ENCODE data around the gene CDCA5. TPM values are rescaled to one million over a fixed set of nuclear protein-coding genes. Genes with fewer than 3 reads are reported as not detected.

Gene CDCA5, protein sequence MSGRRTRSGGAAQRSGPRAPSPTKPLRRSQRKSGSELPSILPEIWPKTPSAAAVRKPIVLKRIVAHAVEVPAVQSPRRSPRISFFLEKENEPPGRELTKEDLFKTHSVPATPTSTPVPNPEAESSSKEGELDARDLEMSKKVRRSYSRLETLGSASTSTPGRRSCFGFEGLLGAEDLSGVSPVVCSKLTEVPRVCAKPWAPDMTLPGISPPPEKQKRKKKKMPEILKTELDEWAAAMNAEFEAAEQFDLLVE
- 4.9 and 6.9 TPM in 2 replicates for total RNA-seq

DNA sequence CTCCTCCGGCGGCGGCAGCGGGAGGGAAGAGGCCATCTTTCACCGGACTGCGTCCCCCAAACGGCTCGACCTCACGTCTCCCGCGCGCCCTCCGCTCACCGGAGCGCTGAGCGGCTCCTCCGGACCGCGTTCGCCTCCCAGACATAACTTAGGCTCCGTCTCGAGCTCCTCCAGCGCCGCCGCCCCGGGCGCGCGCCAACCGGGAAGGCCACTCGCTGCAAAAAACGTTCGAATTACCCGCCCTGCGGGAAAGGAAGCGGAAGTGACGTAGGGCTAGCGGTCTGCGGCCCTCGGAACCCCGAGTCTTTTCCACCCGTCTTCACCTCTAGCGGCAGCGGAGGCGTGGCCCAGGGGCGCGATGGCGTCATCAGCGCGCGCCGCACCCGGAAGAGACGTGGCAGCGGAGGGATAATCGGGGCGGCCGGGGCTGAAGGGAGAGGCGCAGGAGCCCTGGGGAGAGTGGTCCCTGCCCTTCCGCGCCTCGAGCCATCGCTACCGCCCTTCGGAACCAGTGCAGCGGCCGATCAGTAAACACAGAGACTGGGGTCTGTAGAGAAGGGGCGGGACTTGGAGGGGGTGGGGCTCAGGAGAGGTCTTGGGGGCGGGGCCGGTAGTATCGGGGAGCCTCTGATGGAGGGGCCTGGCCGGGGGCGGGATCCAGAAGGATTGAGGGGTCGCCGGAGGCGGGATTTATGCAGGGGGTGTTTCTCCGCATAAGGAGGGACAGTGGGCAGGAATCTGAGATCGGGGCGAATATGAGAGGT lies at the start of gene CDCA5, which contains the start of gene ZFPL1:
Gene CDCA5, minus strand, starts transcription at position 207 of the 764 bp plus-strand sequence. Its CDS starts 62 bp downstream, at position 145.
Gene ZFPL1, plus strand, starts transcription at position 389 of the 764 bp plus-strand sequence. CDS start 477 bp downstream, outside the sequence.
- H3K36me3 ChIP-seq (ENCODE audit: control insufficient read depth, insufficient read depth, low read length) = peaks cover 1% of the 10 kb centered on the region
- TF ChIP-seq, protein P1, sequence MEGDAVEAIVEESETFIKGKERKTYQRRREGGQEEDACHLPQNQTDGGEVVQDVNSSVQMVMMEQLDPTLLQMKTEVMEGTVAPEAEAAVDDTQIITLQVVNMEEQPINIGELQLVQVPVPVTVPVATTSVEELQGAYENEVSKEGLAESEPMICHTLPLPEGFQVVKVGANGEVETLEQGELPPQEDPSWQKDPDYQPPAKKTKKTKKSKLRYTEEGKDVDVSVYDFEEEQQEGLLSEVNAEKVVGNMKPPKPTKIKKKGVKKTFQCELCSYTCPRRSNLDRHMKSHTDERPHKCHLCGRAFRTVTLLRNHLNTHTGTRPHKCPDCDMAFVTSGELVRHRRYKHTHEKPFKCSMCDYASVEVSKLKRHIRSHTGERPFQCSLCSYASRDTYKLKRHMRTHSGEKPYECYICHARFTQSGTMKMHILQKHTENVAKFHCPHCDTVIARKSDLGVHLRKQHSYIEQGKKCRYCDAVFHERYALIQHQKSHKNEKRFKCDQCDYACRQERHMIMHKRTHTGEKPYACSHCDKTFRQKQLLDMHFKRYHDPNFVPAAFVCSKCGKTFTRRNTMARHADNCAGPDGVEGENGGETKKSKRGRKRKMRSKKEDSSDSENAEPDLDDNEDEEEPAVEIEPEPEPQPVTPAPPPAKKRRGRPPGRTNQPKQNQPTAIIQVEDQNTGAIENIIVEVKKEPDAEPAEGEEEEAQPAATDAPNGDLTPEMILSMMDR (IDR thresholded peaks at IDR 0.05; ENCODE audit: insufficient read depth, low read length, poor library complexity, severe bottlenecking) = no peak
- H3K4me3 ChIP-seq (ENCODE audit: low read depth, low read length) = peak within 1 kb of the TSS; percentile 76
- peak; percentile 73 for DNase-seq (ENCODE audit: low read depth)
- H3K27me3 ChIP-seq (ENCODE audit: control insufficient read depth, insufficient read depth, low read length) = no peaks in the 10 kb centered on the region

DNA sequence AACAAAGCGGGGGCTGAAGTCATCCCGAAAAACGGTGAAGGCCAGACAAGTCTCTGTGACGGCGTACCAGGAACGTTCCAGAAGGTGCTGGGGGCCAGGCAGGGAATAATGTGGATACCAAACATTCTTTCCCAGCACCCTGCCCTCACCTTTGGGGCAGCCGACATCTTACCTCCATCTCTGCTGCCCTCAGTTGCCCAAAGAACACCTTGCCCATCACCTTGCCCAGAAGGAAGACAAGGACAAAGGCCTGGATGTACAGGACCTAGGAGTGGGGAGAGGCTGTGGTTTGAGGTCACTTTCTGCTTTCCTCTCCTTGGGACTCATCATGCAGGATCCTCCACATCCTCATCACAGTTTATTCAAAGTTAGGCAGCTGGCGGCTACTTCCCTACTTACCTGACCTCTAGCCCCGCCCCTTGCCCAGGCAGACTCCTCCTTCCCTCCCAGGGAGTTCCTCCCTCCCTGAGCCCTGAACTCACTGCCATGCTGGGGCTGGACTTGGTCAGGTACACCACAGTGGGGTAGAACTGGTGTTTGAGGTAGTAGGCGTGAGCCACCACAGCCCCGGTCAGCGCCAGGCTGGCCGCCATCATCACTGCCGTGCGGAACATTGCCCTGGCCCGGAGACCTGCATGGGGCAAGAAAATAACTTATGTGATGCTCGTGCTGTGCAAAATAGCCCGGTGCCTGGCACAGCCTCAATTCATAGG lies 49.3 kb upstream of the CDCA5 start:
- TF ChIP-seq, protein P1 (IDR thresholded peaks at IDR 0.05; ENCODE audit: insufficient read depth, low read length, poor library complexity, severe bottlenecking) = no peak
- peaks cover 4% of the 10 kb centered on the region for H3K36me3 ChIP-seq (ENCODE audit: control insufficient read depth, insufficient read depth, low read length)
- H3K4me3 ChIP-seq (ENCODE audit: low read depth, low read length) = peak overlapping the region; percentile 79
- H3K27me3 ChIP-seq (ENCODE audit: control insufficient read depth, insufficient read depth, low read length) = no peaks in the 10 kb centered on the region
- no peak for DNase-seq (ENCODE audit: low read depth)

DNA sequence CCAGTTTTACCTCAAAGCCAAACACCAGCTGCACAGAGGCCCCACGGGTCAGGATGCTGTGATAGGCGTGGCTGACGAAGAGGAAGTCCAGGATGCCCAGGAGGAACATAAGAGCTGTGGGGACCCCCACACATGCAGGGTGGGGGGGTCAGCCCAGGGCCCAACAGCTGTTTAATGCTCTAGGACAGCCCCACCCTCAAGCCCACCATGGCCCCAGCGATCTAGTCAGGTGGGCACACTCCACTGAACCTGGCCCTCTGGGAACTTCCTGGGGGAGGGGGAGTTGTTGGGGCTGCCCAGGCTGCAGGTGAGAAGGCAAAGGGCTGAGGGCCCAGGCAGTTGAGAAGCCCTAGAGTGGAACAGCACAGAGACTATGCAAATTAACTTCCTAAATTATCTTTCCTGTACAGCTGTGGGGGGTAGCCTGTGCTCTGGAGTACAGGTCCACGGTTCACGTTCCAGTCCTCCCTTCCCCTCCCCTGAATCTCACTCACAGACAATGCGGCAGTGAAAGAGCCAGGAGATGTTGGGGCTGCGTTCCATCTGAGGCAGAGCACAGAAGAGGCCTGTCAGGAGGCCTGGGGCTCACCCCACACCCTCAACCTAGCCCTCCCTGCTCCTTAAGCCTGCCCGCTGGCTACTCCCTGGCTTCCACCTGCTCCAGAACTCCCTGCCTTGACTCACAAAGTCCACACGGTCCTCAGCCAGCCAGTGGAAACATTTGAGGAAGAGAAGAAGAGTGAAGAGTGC lies 48.6 kb upstream of the CDCA5 start:
- no peak overlapping the region for H3K4me3 ChIP-seq (ENCODE audit: low read depth, low read length)
- TF ChIP-seq, protein P1 (IDR thresholded peaks at IDR 0.05; ENCODE audit: insufficient read depth, low read length, poor library complexity, severe bottlenecking) = no peak

DNA sequence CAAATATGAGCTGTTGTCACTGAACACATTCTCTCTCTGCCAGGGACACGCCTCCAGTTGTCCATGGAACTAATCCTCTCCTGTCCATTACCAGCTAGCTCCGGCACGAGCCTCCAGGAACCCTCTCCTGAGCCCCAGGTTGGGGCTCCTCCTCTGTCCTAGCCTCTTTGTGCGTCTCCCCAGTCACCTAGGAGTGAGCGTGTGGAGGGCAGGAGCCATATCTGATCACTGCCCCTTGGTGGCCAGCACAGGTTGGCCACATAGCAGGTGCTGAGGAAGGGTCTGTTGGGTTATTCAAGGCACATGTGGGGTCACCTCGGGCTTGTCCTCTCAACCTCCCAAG lies 48.0 kb upstream of the CDCA5 start:
- peaks cover 4% of the 10 kb centered on the region for H3K36me3 ChIP-seq (ENCODE audit: control insufficient read depth, insufficient read depth, low read length)
- DNase-seq (ENCODE audit: low read depth) = no peak
- H3K4me3 ChIP-seq (ENCODE audit: low read depth, low read length) = no peak overlapping the region
- TF ChIP-seq, protein P1 (IDR thresholded peaks at IDR 0.05; ENCODE audit: insufficient read depth, low read length, poor library complexity, severe bottlenecking) = no peak
- H3K27me3 ChIP-seq (ENCODE audit: control insufficient read depth, insufficient read depth, low read length) = no peaks in the 10 kb centered on the region

More for the DNA sequence above, 48.6 kb upstream of the CDCA5 start:
- no peak for DNase-seq (ENCODE audit: low read depth)
- Histone ChIP-seq H3K36me3 (ENCODE audit: control insufficient read depth, insufficient read depth, low read length) (peaks cover 4% of the 10 kb centered on the region), H3K27me3 (ENCODE audit: control insufficient read depth, insufficient read depth, low read length) (no peaks in the 10 kb centered on the region)

DNA sequence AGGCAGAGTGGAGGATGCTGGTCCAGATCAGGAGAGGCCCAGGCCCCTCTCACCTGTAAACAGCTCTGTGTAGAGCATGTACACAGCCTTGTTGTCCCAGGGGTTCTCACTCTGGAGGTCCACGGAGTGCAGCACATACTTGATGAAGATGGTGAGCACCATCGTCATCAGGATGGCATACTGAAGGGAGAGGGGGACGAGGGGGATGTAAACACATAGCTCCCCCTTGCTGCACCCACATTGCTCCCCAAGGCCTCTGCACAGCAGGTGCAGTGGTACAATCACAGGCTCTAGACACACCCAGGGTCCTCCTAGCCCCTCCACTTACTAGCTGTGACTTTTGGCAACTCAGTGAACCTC lies 47.6 kb upstream of the CDCA5 start:
- H3K36me3 ChIP-seq (ENCODE audit: control insufficient read depth, insufficient read depth, low read length) = peaks cover 5% of the 10 kb centered on the region
- H3K4me3 ChIP-seq (ENCODE audit: low read depth, low read length) = no peak overlapping the region
- no peak for DNase-seq (ENCODE audit: low read depth)
- TF ChIP-seq, protein P1 (IDR thresholded peaks at IDR 0.05; ENCODE audit: insufficient read depth, low read length, poor library complexity, severe bottlenecking) = no peak
- H3K27me3 ChIP-seq (ENCODE audit: control insufficient read depth, insufficient read depth, low read length) = no peaks in the 10 kb centered on the region
